Lower leg skin (tissue), 4 donors: ENCODE measurements around the gene CA9. TPM values are rescaled to one million over a fixed set of nuclear protein-coding genes. Genes with fewer than 3 reads are reported as not detected.

Source experiments
- DNase-seq, 2 donors: peaks; one replicate each; pipeline ENCODE4 v3.0.0-alpha.2; 2019; ENCODE audit warnings: low spot score in 2 of 2
- H3K4me3 ChIP-seq: fragments of 200-600 bp; sonication (generic); 2 replicates; pipeline ENCODE4 v1.5.1; 2017; ENCODE audit warnings: mild to moderate bottlenecking, low read depth; ENCODE audit not compliant: poor library complexity, severe bottlenecking
- CTCF ChIP-seq, 3 donors: fragments of 450-650 bp; IDR thresholded peaks; one replicate each; pipeline ENCODE4 v1.5.1; 2016; ENCODE audit warnings: antibody characterized with exemption in 3 of 3, mild to moderate bottlenecking in 3 of 3, moderate library complexity in 2 of 3
- POLR2A ChIP-seq, 2 donors: fragments of 450-650 bp; IDR thresholded peaks; one replicate each; pipeline ENCODE4 v1.6.1; 2016 to 2017; ENCODE audit warnings: antibody characterized with exemption in 2 of 2, mild to moderate bottlenecking in 1 of 2, moderate library complexity in 1 of 2
- WGBS, 2 donors: methylation state at CpG; one replicate each; pipeline ENCODE4 v1.1.5; 2018; 5-methylcytosine and 5-hydroxymethylcytosine counted together
- intact Hi-C: fragments of 100-400 bp; cut with DNase I; formaldehyde crosslinking; loops from one replicate; pipeline ENCODE4 v1.15.0; 2023; ENCODE audit warnings: low total_unique reads
- total RNA-seq, 4 donors: library from RNA; depleted of rRNA; stranded (reverse); fragments of >200 nt; gene quantifications; one replicate each; pipeline ENCODE4 v1.1.0, GENCODE V29; 2016

The CA9 gene
- total RNA-seq, 4 donors from 2014 or later, result 0.25 to 22.2 (median 4.2) TPM

- no peak for TF ChIP-seq POLR2A (IDR thresholded peaks at IDR 0.05)
- TF ChIP-seq CTCF (IDR thresholded peaks at IDR 0.05), result no peak
- DNase-seq, result no peak
- 92 to 94% methylated on average over 11 of the region's 11 CpGs for WGBS, 2 donors
- intact Hi-C loops, result loop anchor here (10.0 kb wide), 1 partner anchor 51 kb away; the partner anchor contains the start of gene CA9
- no peak overlapping the region for H3K4me3 ChIP-seq
Observed at GRCh38 chr9:35725362-35725761, 51.6 kb downstream of the CA9 start.

DNA sequence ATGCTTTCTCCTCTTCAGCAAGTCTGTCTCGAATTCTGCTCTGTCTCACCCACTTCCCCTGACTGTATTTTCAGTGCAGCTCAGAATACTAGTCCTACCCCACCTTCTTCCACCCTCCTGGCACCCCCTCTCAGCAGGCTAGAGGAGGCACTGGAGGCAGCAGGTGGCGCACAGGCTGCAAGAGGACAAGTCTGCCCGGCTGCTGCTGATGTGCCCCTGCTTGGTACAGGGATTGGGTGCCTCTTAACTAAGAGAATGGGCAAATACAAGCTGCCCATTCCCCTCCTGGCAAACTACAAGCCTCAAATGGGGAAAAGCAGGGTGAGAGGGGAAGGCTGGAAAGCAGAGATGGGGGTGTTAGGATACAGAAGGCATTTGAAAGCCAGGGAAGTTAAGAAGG is 53.2 kb downstream of the CA9 start:
- DNase-seq, result no peak
- intact Hi-C loops, result loop anchor here (10.0 kb wide), 1 partner anchor 52 kb away; the partner anchor contains the start of gene CA9
- no peak for TF ChIP-seq CTCF (IDR thresholded peaks at IDR 0.05)
- no peak for TF ChIP-seq POLR2A (IDR thresholded peaks at IDR 0.05)
- WGBS, 2 donors, result 49 to 66% methylated on average over 3 of the region's 3 CpGs
- no peak overlapping the region for H3K4me3 ChIP-seq

- intact Hi-C loops, result loop anchor here (10.0 kb wide), 1 partner anchor 53 kb away; the partner anchor contains the start of gene CA9
- WGBS, 2 donors, result 56 to 61% methylated on average over 5 of the region's 5 CpGs
- TF ChIP-seq CTCF (IDR thresholded peaks at IDR 0.05), result no peak
- TF ChIP-seq POLR2A (IDR thresholded peaks at IDR 0.05), result no peak
- no peak for DNase-seq
- no peak overlapping the region for H3K4me3 ChIP-seq
Observed at GRCh38 chr9:35727676-35728040, 53.9 kb downstream of the CA9 start.

DNA sequence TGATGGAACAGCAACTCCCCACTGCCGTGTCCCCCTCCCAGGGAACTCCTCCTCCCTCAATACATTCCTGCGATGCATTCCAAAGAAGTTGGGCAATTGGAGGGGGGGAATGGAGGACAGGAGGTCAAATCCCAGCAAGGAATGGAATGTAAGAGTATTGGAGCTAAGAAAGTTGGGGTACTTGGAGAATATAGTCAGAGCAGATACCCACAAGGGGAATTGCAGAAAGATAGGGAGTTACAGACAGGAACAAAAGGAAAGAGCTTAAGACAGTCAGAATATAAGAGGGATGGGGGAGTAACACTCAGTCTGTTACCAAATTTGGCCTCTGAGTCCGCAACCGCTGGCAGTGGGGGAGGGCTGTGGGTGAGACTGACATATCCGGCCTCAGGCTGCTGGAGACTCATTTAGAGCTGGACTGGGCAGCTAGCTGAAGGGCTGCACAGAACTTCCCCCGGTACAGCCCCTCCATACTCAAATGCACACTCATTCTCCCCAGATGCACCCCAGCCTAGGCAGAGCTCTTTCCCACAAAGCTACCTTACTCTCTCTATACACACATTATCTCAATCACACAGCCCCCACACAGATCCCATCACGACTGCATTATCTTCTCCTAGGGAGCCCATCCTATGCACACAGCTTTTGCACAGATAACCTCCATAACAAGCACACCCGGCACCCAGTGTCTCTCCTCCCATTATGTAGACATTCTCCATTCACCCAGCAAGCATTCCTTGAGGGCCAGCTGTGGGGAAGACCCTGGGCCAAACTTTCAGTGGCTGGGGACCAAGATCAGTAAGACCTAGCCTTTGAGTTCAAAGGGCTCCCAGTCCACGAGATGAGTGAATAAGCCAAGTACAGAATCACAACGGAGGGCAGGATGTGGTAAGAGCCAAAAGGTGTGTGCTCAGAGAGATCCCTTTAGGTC is 54.6 kb downstream of the CA9 start:
- DNase-seq, result peak; percentile 67 to 91

DNA sequence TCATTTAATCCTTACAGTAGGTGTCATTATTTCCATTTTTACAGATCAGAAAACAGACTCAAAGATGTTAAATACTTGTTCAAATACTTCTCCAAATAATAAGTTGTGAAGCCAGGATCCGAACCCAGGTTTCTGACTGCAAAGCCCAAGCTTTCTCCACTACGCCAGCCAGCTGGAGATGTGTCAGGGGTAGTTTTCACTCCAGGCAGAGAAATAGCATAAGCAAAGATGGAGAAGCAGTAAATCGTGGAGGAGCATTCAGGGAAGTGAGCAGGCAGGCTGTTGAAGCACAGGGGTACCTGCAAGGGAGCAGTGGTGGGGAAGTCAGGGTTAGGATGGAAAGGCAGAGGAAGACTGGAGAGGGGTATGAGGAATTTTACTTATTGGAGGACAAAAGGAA is 55.4 kb downstream of the CA9 start:
- intact Hi-C loops, result loop anchor here (10.0 kb wide), 1 partner anchor 54 kb away; the partner anchor contains the start of gene CA9
- TF ChIP-seq POLR2A (IDR thresholded peaks at IDR 0.05) (no peak), CTCF (IDR thresholded peaks at IDR 0.05) (no peak)
- DNase-seq, result no peak
- H3K4me3 ChIP-seq, result no peak overlapping the region
- 61 to 78% methylated on average over 3 of the region's 3 CpGs for WGBS, 2 donors

More for the DNA sequence above, 54.6 kb downstream of the CA9 start:
- intact Hi-C loops, result loop anchor here (10.0 kb wide), 1 partner anchor 54 kb away; the partner anchor contains the start of gene CA9
- H3K4me3 ChIP-seq, result no peak overlapping the region
- no peak for TF ChIP-seq POLR2A (IDR thresholded peaks at IDR 0.05)
- no peak for TF ChIP-seq CTCF (IDR thresholded peaks at IDR 0.05)
- 21 to 26% methylated on average over 10 of the region's 10 CpGs for WGBS, 2 donors
